ENCODE results near the gene CLSTN1.
A peak's percentile ranks its signal among the peaks of the same experiment; 100 is the strongest.

CLSTN1 gene

DNA sequence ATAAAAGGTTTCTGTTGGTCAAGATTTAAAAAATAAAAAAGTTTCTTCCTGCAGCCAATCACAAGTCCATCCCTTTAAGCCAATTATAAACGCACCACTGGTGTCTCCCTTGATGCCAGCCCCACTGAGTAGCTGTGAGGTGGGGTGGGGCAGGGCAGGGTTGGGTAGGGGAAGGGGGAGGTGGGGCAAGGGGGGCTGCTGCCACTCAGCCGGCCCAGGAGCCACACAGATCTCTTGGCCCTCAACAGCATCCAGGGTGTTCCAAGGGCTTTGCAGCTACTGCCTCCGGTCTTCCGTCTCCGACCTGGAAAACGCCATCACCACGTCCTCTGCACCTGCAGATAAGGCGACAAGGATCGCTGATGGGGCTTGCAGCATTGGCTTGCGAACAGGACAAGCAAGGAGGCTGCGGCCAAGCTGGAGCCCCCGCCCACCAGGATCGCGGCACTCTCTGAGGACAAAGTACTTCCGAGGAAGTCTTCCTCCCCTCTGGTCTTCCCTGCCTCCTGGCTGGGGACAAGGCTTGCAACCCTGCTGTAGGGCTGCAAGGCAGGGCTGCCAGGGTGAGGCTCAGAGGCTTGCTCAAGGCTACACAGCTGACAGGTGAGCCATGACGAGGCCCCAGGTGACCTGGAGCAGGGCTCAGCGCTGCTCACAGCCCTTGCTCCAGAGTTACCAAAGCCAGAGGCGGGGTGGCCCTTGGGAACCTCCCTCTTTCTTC lies 26.8 kb upstream of the CLSTN1 start:
- DNase-seq, result no peak

DNA sequence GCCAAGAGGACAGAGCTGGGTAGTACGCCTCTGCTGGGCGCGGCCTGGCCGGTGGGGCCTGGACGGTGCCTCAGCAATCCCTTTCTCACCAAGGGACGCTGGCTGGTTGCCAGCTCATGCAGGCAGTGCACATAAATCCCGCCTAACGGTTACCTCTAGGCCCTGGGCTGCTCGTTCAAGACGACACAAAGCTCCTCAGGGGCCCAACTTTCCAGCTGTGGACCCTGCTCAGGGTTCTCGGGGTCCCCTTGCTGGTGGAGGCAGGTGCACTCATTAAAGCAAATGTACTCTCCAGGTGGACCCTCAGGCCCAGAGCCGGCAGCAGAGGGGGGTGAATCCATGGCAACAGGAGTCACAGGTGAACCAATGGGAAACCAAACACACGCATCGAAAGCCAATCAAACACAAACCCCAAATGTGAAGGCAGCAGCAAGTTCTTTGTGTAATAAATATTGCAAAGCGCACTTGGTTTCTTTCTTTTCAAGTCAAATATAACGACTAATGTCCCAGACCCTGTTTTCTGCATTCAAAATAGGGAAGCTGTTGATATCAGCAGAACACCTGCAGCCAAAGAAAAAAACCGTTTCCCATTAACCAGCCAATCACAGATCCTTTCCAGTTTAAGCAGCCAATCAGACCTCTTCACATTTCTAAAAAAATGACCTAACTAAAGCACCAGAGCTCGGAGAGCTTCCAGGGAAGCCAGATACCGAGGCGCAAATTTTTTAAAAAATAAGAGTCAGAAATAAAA lies 26.1 kb upstream of the CLSTN1 start:
- DNase-seq, result no peak

- DNase-seq, result peak; percentile 35 to 54
These were observed 24.3 kb upstream of the CLSTN1 start for GRCh38 chr1:9848022-9848421.

GRCh38 chr1:9847269-9847668 lies 23.5 kb upstream of the CLSTN1 start:
- no peak for DNase-seq

DNA sequence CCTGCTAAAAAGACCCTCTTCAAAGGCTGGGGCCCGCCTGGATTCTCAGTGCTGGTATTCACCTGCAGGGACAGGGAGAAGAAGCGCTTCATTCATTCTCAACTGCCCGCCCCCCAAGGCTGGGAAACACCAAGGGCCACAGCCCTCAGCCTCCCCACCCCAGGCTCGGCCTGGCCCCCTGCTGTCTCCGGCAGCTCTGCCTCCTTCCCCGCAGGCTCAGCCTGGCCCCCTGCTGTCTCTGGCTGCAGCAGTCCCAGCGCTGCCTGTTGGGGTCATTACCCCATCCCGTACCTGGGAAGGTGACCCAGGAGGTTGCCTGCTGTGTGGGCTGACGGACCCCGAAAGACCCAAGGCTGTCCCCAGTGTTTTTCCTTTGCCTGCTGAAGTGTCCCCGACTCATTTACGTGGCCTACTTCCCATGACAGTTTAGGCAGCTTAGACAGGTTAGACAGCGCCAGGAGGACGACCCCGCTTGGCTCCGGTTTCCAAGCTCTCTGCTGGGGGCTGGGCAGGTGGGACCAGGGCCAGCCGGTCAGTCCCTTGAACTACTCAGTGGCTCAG lies 22.9 kb upstream of the CLSTN1 start:
- no peak for DNase-seq

DNA sequence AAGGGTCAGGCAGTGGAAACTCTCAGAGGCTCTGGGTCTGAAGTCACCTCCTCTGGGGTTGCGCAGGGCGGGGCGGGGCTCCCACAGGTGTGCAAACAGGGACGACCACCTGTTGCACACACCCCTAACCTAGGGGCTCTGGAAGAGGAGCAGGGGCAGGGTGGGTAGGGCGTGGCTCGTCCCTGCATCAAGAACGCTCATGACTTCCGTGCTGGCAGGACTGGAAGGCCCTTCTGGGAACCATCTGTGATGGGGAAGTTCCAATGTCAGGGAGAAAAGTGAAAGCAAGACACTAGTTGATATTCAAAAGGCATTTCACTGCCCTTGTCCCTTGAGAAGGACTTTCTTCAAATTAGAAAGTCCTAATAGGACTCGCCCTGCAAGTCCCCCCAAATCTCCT lies 22.1 kb upstream of the CLSTN1 start:
- peak; percentile 33 to 44 for DNase-seq

GRCh38 chr1:9844756-9845155 lies 21.0 kb upstream of the CLSTN1 start:
- no peak for DNase-seq

GRCh38 chr1:9844106-9844505 lies 20.3 kb upstream of the CLSTN1 start:
- no peak for DNase-seq

DNA sequence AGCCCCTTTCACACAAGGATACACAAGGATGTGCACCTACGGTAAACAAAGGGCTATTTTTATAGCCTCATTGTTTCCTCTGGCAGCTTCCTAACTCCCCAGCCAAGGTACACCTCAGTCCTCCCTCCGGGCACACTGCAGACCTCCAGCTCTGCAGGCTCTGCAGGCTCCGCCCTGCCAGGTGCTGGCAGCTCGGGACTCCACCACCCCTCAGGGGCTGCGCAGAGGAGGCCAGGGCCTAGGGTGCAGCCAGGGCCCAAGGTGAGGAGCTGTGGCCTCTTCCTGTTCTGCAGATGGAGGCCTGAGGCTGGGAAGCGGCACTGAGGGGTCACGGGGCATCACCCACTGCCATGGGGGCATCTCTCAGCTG lies 19.8 kb upstream of the CLSTN1 start:
- DNase-seq, result no peak

GRCh38 chr1:9842781-9843575 lies 19.2 kb upstream of the CLSTN1 start:
- DNase-seq, result no peak

GRCh38 chr1:9842073-9842711 lies 18.4 kb upstream of the CLSTN1 start:
- no peak for DNase-seq

GRCh38 chr1:9841460-9841859 lies 17.7 kb upstream of the CLSTN1 start:
- DNase-seq, result no peak

- no peak for DNase-seq
These were observed 16.4 kb upstream of the CLSTN1 start for GRCh38 chr1:9840176-9840575.

DNA sequence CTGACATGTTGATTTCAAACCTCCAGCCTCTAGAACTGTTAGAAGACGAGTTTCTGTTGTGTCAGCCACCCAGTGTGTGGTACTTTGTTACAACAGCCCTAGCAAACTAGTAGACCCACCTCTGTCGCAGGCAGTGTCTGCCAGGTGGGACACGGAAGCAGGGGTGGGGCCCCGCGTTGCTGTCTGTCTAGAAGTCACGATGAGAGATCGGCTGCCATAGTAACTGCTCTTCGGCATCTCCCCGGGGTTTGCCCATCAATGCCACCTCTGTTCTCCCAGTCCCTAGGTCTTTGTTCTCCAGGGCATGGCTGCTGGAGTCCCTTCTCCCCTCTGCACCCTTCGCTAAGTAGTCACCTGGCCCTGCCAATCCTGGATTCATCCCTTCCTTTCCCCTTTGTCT lies 15.2 kb upstream of the CLSTN1 start:
- no peak for DNase-seq

GRCh38 chr1:9836632-9836960 lies 12.8 kb upstream of the CLSTN1 start:
- DNase-seq, result no peak

GRCh38 chr1:9835758-9836631 lies 12.2 kb upstream of the CLSTN1 start:
- DNase-seq, result no peak

- no peak for DNase-seq
These were observed 11.6 kb upstream of the CLSTN1 start for GRCh38 chr1:9835404-9835757.

DNA sequence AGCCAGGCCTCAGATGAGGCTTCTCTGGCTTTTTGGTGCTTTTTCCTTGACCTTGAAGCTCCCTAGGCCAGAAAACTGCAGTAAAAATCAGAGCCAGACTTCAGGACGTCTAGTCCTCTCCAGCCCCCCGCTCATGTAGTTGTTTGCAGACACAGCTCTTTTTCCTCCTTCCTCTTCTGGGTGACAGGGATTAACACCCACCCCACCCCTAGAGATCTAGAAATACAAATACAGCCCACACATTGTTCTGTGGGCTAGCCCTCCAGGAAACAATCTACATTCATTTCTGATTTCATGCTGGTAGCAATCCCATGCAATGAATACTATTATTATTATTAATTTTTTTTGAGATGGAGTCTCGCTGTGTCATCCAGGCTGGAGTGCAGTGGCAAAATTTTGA lies 9.9 kb upstream of the CLSTN1 start:
- DNase-seq, result peak; percentile 23 to 24

- DNase-seq, result peak in 1 of 2 donors; percentile 42
These were observed 3.9 kb upstream of the CLSTN1 start for GRCh38 chr1:9827558-9828185.

DNA sequence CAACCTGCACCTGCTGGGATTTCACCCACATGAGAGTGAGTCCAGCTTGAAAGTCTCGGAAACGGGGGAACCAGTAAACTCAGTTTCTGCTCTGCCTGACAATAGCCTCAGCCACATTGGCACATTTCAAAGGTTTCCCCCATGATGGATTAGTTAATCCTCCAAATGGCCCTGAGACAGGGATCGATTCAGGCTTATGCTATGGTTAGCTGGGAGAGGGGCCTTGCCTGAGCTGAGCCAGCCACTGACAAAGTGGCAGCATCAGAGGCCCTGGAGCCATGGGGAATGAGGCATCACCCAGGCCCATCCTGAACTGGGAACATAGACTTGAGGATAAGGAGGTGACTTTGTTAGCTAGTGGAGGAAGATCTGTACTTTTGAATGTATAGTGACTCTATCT lies 2.9 kb upstream of the CLSTN1 start:
- DNase-seq, result no peak

DNA sequence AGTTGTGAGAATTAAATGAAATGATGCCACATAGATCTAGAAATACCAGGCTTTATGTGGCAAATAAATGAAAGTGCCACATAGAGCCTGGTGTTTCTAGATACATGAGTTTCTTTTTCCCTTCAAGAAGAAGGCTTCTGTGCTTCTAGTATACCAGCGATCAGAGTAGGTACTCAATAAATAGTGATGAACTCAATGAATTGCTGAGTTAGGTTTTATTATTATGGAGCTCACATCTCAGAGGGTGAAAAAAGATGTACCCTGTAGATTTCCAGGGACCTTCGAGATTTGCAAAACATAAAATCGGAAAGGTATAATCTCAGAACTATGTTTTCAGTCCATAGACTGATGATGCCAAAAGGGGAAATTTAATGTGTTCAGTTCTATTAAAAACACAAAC lies 2.3 kb upstream of the CLSTN1 start:
- no peak for DNase-seq
